ENCODE measurements around the gene RCBTB1. TPM values are rescaled to one million over a fixed set of nuclear protein-coding genes. Genes with fewer than 3 reads are reported as not detected.

The RCBTB1 gene
- total and polyA plus RNA-seq, 10 of the 15 experiments (the other 5 are each of a cell fraction or from before 2014, with no cell fraction given), result 5.1 to 13.5 (median 11.2) TPM

DNA sequence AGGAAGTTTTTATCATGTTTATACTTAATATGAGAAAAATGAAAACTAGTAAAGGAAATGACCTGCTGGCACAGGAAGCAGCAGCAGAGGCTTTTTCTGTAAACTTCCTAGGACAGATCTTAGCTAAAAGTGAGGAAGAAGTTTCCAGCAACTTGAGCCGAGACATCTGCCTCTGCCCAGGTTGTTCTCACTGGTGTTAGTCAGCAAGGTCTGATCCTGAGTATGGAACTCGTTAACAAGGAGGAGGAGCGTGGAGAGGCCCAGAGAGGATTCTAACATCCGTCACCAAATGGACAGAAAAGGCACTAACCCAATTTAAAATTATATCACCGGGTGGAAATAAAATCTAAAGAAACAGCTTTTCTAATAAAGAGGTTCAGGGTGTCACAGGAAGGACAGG is 46.0 kb downstream of the RCBTB1 start:
- ATAC-seq (no peak), DNase-seq (ENCODE audit: low read depth, low spot score) (no peak), FAIRE-seq (no peak)
- BruUV-seq (replicated peaks), result no TSS peak
- in situ Hi-C loops (cut with MboI) (no loop called here), intact Hi-C loops (cut with micrococcal nuclease; ENCODE audit: unreplicated experiment) (no loop called here)
- H4K20me1 ChIP-seq (ENCODE audit: control insufficient read depth, insufficient read depth), result no peaks in the 10 kb centered on the region
- no peak overlapping the region for H3K4me2 ChIP-seq (ENCODE audit: control insufficient read depth, insufficient read depth)
- no peak overlapping the region for H3K4me3 ChIP-seq
- RAD21 ChIA-PET (ENCODE audit: unreplicated experiment), result interaction anchor here (0.6 kb wide), 1 partner anchor 238 kb away, joined by 3 read pairs; no protein-coding TSS in a partner anchor
- H3K9ac ChIP-seq (ENCODE audit: control insufficient read depth, insufficient read depth, low read length), result no peak overlapping the region
- no peaks in the 10 kb centered on the region for H3K9me3 ChIP-seq (replicated peaks; ENCODE audit: control insufficient read depth, insufficient read depth, low read length)
- TF ChIP-seq ZNF24 (IDR thresholded peaks at IDR 0.05) (no peak), CREB1 (IDR thresholded peaks at IDR 0.05; ENCODE audit: low read depth) (no peak), BACH1 (IDR thresholded peaks at IDR 0.05; ENCODE audit: borderline replicate concordance) (no peak)
- CTCF ChIA-PET, result interaction anchor here (0.8 to 1.2 kb wide), 2 partner anchors 11 to 93 kb away, joined by 3 read pairs; no protein-coding TSS in a partner anchor
- peaks cover 7% of the 10 kb centered on the region for H3K4me1 ChIP-seq (ENCODE audit: control insufficient read depth, insufficient read depth, low read length)
- no peak overlapping the region for H3K27ac ChIP-seq (ENCODE audit: control insufficient read depth, insufficient read depth)
- H3K36me3 ChIP-seq (ENCODE audit: control insufficient read depth in 2 of 2, insufficient read depth in 2 of 2, low read length in 1 of 2), result peaks cover 0 to 5% of the 10 kb centered on the region in 2 experiments; a peak in 3 of 4 replicates
- POLR2A ChIA-PET, result interaction anchor here (0.7 to 1.4 kb wide), 2 partner anchors 95 to 451 kb away, joined by 5 to 6 read pairs; partner anchors contain the start of genes CAB39L and SETDB2
- H2AFZ ChIP-seq (ENCODE audit: control insufficient read depth, low read depth, low read length), result no peak overlapping the region
- H3K27me3 ChIP-seq (replicated peaks in 1 of 2; ENCODE audit: control insufficient read depth in 2 of 2, insufficient read depth in 2 of 2, low read length in 1 of 2), result no peaks in the 10 kb centered on the region
- SMC1A ChIA-PET (ENCODE audit: uncharacterized antibody, unreplicated experiment), result interaction anchor here (1.2 to 1.8 kb wide), 4 partner anchors 9 to 63 kb away, joined by 3 to 6 read pairs (median 3); no protein-coding TSS in a partner anchor
- WGBS (ENCODE audit: insufficient coverage, insufficient replicate concordance, low lambda C conversion rate, missing lambda C conversion rate), result 79% methylated on average over 5 of the region's 5 CpGs
- H3K79me2 ChIP-seq (ENCODE audit: control insufficient read depth, insufficient read depth, low read length), result no peaks in the 10 kb centered on the region

DNA sequence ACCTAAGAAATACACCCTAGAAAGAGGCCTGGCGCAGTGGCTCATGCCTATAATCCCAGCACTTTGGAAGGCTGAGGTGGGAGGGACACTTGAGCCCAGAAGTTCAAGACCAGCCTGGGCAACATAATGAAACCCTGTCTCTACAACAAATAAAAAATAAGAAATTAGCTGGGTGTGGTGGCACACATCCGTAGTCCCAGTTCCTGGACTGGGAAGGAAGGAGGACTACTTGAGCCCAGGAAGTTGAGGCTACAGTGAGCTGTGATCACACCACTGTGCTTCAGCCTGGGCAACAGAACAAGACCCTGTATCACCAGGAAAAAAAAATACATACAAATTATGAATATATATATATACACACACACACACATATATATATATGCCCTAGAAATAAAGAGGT is 47.0 kb downstream of the RCBTB1 start:
- in situ Hi-C loops (cut with MboI), result no loop called here
- no peak for DNase-seq (ENCODE audit: low read depth, low spot score)
- SMC1A ChIA-PET (ENCODE audit: uncharacterized antibody, unreplicated experiment), result interaction anchor here (1.8 kb wide), 1 partner anchor 14 kb away, joined by 3 read pairs; no protein-coding TSS in a partner anchor
- no peak overlapping the region for H3K4me2 ChIP-seq (ENCODE audit: control insufficient read depth, insufficient read depth)
- no peak for ATAC-seq
- WGBS (ENCODE audit: insufficient coverage, insufficient replicate concordance, low lambda C conversion rate, missing lambda C conversion rate), result 100% methylated on average over 2 of the region's 2 CpGs
- POLR2A ChIA-PET, result interaction anchor here (0.6 kb wide), 1 partner anchor 463 kb away, joined by 3 read pairs; no protein-coding TSS in a partner anchor
- intact Hi-C loops (cut with micrococcal nuclease; ENCODE audit: unreplicated experiment), result no loop called here
- H4K20me1 ChIP-seq (ENCODE audit: control insufficient read depth, insufficient read depth), result no peaks in the 10 kb centered on the region
- FAIRE-seq, result no peak
- no peak overlapping the region for H3K4me3 ChIP-seq
- H3K9me3 ChIP-seq (replicated peaks; ENCODE audit: control insufficient read depth, insufficient read depth, low read length), result no peaks in the 10 kb centered on the region
- CTCF ChIA-PET, result no interaction called here
- H2AFZ ChIP-seq (ENCODE audit: control insufficient read depth, low read depth, low read length), result no peak overlapping the region
- TF ChIP-seq NR2C2 (IDR thresholded peaks at IDR 0.05; ENCODE audit: borderline replicate concordance, control insufficient read depth, insufficient read length, low read depth) (no peak), ZNF622 (IDR thresholded peaks at IDR 0.05) (no peak), FOXK2 (IDR thresholded peaks at IDR 0.05) (no peak)
- no peaks in the 10 kb centered on the region for H3K27me3 ChIP-seq (replicated peaks in 1 of 2; ENCODE audit: control insufficient read depth in 2 of 2, insufficient read depth in 2 of 2, low read length in 1 of 2)
- RAD21 ChIA-PET (ENCODE audit: unreplicated experiment), result no interaction called here
- peaks cover 0 to 5% of the 10 kb centered on the region in 2 experiments; a peak in 2 of 4 replicates for H3K36me3 ChIP-seq (ENCODE audit: control insufficient read depth in 2 of 2, insufficient read depth in 2 of 2, low read length in 1 of 2)
- H3K4me1 ChIP-seq (ENCODE audit: control insufficient read depth, insufficient read depth, low read length), result peaks cover 7% of the 10 kb centered on the region
- BruUV-seq (replicated peaks), result no TSS peak
- no peak overlapping the region for H3K27ac ChIP-seq (ENCODE audit: control insufficient read depth, insufficient read depth)
- H3K79me2 ChIP-seq (ENCODE audit: control insufficient read depth, insufficient read depth, low read length), result no peaks in the 10 kb centered on the region
- H3K9ac ChIP-seq (ENCODE audit: control insufficient read depth, insufficient read depth, low read length), result no peak overlapping the region

All from GM12878 (cell line).